ENCODE measurements around the gene RALGPS1.

RALGPS1 gene

DNA sequence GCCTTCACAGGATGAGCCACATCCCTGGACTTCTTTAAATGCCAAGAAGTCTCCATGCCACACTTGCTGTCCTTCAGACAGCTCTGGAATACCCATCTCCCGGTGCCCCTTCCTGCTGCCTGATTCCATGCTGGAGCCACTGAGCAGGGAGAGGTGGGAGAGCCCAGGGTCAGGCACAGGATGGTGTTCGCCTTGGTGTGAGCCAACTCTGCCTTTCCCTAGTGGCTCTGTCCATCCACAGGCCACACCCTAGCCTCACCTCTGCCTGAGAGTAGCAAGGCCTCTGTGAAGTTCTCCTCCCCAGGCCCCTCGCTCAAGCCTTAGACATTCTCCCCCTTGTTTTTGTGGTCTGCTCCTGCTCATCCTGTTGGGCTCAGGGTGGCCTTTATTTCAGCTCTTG lies 262.0 kb downstream of the RALGPS1 start:
- TF ChIP-seq Cebpa-rat (IDR thresholded peaks at IDR 0.05), result no peak
- Histone ChIP-seq H3K36me3 (no peaks in the 10 kb centered on the region), H3K4me1 (peaks cover 53% of the 10 kb centered on the region), H3K9me3 (no peaks in the 10 kb centered on the region), H4K20me1 (no peaks in the 10 kb centered on the region), H3K4me3 (no peak overlapping the region), H3K4me2 (no peak overlapping the region), H3K9ac (no peak overlapping the region), H3K27ac (no peak overlapping the region), H3K27me3 (no peaks in the 10 kb centered on the region)

GRCh38 chr9:127177231-127177630 lies 262.6 kb downstream of the RALGPS1 start:
- H3K9me3 ChIP-seq, result no peaks in the 10 kb centered on the region
- H3K9ac ChIP-seq, result 0 out of 2 replicates have a peak overlapping the region, but pooled peaks have one; percentile 19
- H4K20me1 ChIP-seq, result no peaks in the 10 kb centered on the region
- no peaks in the 10 kb centered on the region for H3K27me3 ChIP-seq
- H3K4me2 ChIP-seq, result peak overlapping the region; percentile 57
- peaks cover 53% of the 10 kb centered on the region for H3K4me1 ChIP-seq
- no peak for TF ChIP-seq Cebpa-rat (IDR thresholded peaks at IDR 0.05)
- H3K36me3 ChIP-seq, result no peaks in the 10 kb centered on the region
- no peak overlapping the region for H3K4me3 ChIP-seq
- H3K27ac ChIP-seq, result peak overlapping the region; percentile 63

GRCh38 chr9:127177665-127178265 lies 263.2 kb downstream of the RALGPS1 start:
- no peak overlapping the region for H3K4me3 ChIP-seq
- no peak for TF ChIP-seq Cebpa-rat (IDR thresholded peaks at IDR 0.05)

GRCh38 chr9:127178686-127179632 lies 264.4 kb downstream of the RALGPS1 start:
- Histone ChIP-seq H3K4me3 (no peak overlapping the region), H3K4me1 (peaks cover 66% of the 10 kb centered on the region), H3K36me3 (no peaks in the 10 kb centered on the region), H3K27me3 (no peaks in the 10 kb centered on the region), H3K27ac (no peak overlapping the region), H3K4me2 (no peak overlapping the region), H4K20me1 (no peaks in the 10 kb centered on the region), H3K9ac (no peak overlapping the region), H3K9me3 (peaks cover 5% of the 10 kb centered on the region; the same call in 1 of the 2 replicates)
- TF ChIP-seq Cebpa-rat (IDR thresholded peaks at IDR 0.05), result no peak

More at GRCh38 chr9:127177665-127178265, 263.2 kb downstream of the RALGPS1 start:
- no peaks in the 10 kb centered on the region for H3K27me3 ChIP-seq
- H3K9ac ChIP-seq, result 0 out of 2 replicates have a peak overlapping the region, but pooled peaks have one; percentile 19
- H3K27ac ChIP-seq, result peak overlapping the region; percentile 63
- H3K36me3 ChIP-seq, result no peaks in the 10 kb centered on the region
- H3K4me1 ChIP-seq, result peaks cover 58% of the 10 kb centered on the region
- H4K20me1 ChIP-seq, result no peaks in the 10 kb centered on the region
- H3K4me2 ChIP-seq, result peak overlapping the region; percentile 57
- no peaks in the 10 kb centered on the region for H3K9me3 ChIP-seq

DNA sequence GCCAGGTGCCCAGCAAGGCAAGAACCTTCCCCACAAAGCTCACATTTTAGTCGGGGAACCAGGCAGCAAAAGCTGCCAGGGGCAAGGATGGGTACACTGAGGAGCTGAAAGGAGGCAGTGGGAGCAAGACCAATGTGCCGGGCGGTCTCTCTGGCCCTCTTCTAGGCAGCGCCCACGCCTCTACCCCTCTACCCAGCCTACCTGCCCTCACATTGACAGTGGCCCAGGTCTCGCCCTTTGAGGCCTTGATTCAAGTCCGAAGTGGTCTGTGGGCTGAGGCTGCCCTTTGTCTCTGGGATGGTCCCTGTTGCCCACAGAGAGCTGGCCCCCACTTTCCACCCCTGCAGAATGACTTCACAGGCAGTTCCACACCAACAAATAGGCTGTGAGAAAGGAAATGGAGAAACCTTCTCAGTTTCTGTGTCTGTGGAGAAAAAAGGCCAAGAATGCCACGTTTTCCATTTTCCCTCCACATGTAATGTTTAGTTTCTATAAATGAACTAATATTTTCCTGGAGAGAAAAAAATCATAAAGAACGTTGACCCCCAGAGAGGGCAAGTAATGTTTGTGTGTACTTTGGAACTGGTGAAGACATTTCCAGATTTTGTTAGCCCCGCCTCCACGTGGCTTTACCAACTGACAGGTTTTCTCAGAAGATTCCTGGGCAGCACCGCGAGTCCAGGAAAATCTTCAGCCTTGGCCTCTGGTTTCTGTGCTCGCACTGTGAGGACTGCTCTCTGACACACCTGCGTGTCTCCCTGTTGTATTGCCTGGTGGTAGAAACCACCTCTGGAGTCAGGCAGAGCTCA lies 265.3 kb downstream of the RALGPS1 start:
- Histone ChIP-seq H3K9ac (no peak overlapping the region), H4K20me1 (no peaks in the 10 kb centered on the region), H3K27ac (no peak overlapping the region), H3K4me1 (peaks cover 63% of the 10 kb centered on the region), H3K4me3 (no peak overlapping the region), H3K27me3 (no peaks in the 10 kb centered on the region), H3K4me2 (no peak overlapping the region), H3K36me3 (no peaks in the 10 kb centered on the region), H3K9me3 (peaks cover 5% of the 10 kb centered on the region; the same call in 1 of the 2 replicates)
- TF ChIP-seq Cebpa-rat (IDR thresholded peaks at IDR 0.05), result no peak

DNA sequence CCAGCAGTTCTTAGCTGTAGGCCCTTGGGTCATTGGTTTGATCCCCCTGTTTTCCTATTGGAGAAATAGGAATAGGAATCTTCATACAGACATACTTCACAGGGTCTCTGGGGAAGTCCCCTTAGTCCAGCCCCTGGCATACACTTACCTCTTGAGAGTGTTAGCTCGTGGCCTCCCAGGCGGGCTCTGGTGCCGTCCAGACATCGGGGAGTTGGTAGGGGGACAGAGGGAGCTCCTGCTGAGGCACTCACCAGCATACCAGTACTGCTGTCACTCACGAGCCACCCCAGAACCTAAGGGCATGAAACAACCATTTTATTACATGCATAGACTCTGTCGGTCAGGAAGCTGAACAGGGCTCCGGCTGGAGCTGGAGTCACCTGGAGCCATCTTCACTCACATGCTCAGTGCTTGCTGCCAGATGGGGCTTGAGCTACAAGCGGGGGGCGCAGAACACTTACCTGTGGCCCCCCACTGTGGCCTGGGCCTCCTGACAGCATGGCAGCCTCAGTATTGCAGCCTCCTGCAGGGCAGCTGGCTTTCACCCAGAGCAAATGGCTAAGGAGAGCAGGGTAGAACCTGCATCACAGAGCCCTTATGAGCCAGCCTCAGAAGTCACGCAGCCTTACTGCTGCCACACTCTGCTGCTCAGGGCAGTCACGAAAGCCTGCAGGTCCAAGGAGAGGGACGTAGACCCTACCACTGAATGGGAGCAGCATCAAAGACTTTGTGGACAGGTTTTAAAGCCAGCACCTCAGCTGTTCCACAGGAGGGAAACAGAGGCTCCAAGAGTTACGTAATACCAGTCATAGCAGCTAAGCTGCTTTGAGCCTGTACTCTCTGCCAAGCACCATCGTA lies 266.1 kb downstream of the RALGPS1 start:
- peaks cover 5% of the 10 kb centered on the region; the same call in 1 of the 2 replicates for H3K9me3 ChIP-seq
- TF ChIP-seq Cebpa-rat (IDR thresholded peaks at IDR 0.05), result peak; percentile 76
- no peaks in the 10 kb centered on the region for H3K27me3 ChIP-seq
- H3K36me3 ChIP-seq, result no peaks in the 10 kb centered on the region
- no peaks in the 10 kb centered on the region for H4K20me1 ChIP-seq
- no peak overlapping the region for H3K4me2 ChIP-seq
- peaks cover 58% of the 10 kb centered on the region for H3K4me1 ChIP-seq
- no peak overlapping the region for H3K4me3 ChIP-seq
- no peak overlapping the region for H3K27ac ChIP-seq
- no peak overlapping the region for H3K9ac ChIP-seq

DNA sequence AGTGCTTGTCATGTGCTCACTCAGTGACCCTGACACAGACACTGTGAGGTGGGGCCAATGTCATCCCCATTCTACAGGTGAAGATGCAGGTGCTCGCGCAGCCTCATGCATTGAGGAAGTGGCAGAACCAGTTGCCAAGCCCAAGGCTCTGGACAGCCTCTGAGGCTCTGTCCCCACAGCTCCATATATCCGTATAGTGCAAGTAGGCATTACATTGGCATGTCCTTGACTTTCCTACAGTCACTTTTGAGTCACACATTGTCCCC lies 266.7 kb downstream of the RALGPS1 start:
- peaks cover 5% of the 10 kb centered on the region; the same call in 1 of the 2 replicates for H3K9me3 ChIP-seq
- peaks cover 58% of the 10 kb centered on the region for H3K4me1 ChIP-seq
- no peaks in the 10 kb centered on the region for H3K27me3 ChIP-seq
- H3K9ac ChIP-seq, result no peak overlapping the region
- H4K20me1 ChIP-seq, result no peaks in the 10 kb centered on the region
- TF ChIP-seq Cebpa-rat (IDR thresholded peaks at IDR 0.05), result no peak
- H3K4me3 ChIP-seq, result no peak overlapping the region
- no peak overlapping the region for H3K4me2 ChIP-seq
- H3K36me3 ChIP-seq, result no peaks in the 10 kb centered on the region
- H3K27ac ChIP-seq, result no peak overlapping the region

- no peaks in the 10 kb centered on the region for H4K20me1 ChIP-seq
- no peaks in the 10 kb centered on the region for H3K36me3 ChIP-seq
- TF ChIP-seq Cebpa-rat (IDR thresholded peaks at IDR 0.05), result no peak
- H3K27ac ChIP-seq, result no peak overlapping the region
- H3K9me3 ChIP-seq, result peaks cover 5% of the 10 kb centered on the region; the same call in 1 of the 2 replicates
- H3K4me2 ChIP-seq, result no peak overlapping the region
- no peaks in the 10 kb centered on the region for H3K27me3 ChIP-seq
- no peak overlapping the region for H3K9ac ChIP-seq
- no peak overlapping the region for H3K4me3 ChIP-seq
- peaks cover 55% of the 10 kb centered on the region for H3K4me1 ChIP-seq
Measured at GRCh38 chr9:127181595-127182190, 267.1 kb downstream of the RALGPS1 start.
